HT1080 (cell line): Measurements from ENCODE around the gene KIAA1328. TPM values are rescaled to one million over a fixed set of nuclear protein-coding genes. Genes with fewer than 3 reads are reported as not detected.

Experiments used
- DNase-seq: peaks from one replicate; pipeline ENCODE4 v3.0.0-alpha.2; 2015; ENCODE audit warnings: low read depth
- total RNA-seq: library from RNA; depleted of rRNA; stranded (reverse); fragments of >200 nt; shearing (Covaris generic); gene quantifications from 2 replicates; pipeline ENCODE4 v1.2.3, GENCODE V29; 2014

The KIAA1328 gene
- total RNA-seq, 1 experiment from 2014 or later, result 1.2 TPM

GRCh38 chr18:37252342-37252741 is 423.4 kb downstream of the KIAA1328 start:
- DNase-seq, result no peak

GRCh38 chr18:37252854-37253393 is 424.0 kb downstream of the KIAA1328 start:
- no peak for DNase-seq

- no peak for DNase-seq
Observed at GRCh38 chr18:37253394-37254235, 424.7 kb downstream of the KIAA1328 start.

GRCh38 chr18:37254236-37254754 is 425.4 kb downstream of the KIAA1328 start:
- no peak for DNase-seq

- DNase-seq, result no peak
Observed at GRCh38 chr18:37254973-37255372, 426.0 kb downstream of the KIAA1328 start.

GRCh38 chr18:37258131-37258530 is 429.2 kb downstream of the KIAA1328 start:
- DNase-seq, result no peak

GRCh38 chr18:37258819-37259218 is 429.9 kb downstream of the KIAA1328 start:
- no peak for DNase-seq

GRCh38 chr18:37259711-37260110 is 430.8 kb downstream of the KIAA1328 start:
- no peak for DNase-seq

- no peak for DNase-seq
Observed at GRCh38 chr18:37260367-37261093, 431.6 kb downstream of the KIAA1328 start.

GRCh38 chr18:37261246-37261840 is 432.4 kb downstream of the KIAA1328 start:
- DNase-seq, result no peak

- no peak for DNase-seq
Observed at GRCh38 chr18:37261988-37262387, 433.1 kb downstream of the KIAA1328 start.

- no peak for DNase-seq
Observed at GRCh38 chr18:37264956-37265355, 436.0 kb downstream of the KIAA1328 start.

GRCh38 chr18:37265382-37265781 is 436.5 kb downstream of the KIAA1328 start:
- DNase-seq, result no peak

GRCh38 chr18:37266290-37266689 is 437.4 kb downstream of the KIAA1328 start:
- no peak for DNase-seq

- peak; percentile 26 for DNase-seq
Observed at GRCh38 chr18:37270038-37270665, 441.2 kb downstream of the KIAA1328 start.

GRCh38 chr18:37270666-37271052 is 441.7 kb downstream of the KIAA1328 start:
- no peak for DNase-seq

- no peak for DNase-seq
Observed at GRCh38 chr18:37272226-37272625, 443.3 kb downstream of the KIAA1328 start.

- DNase-seq, result no peak
Observed at GRCh38 chr18:37272841-37273240, 443.9 kb downstream of the KIAA1328 start.

GRCh38 chr18:37274309-37275236 is 445.6 kb downstream of the KIAA1328 start:
- no peak for DNase-seq

GRCh38 chr18:37275237-37275741 is 446.4 kb downstream of the KIAA1328 start:
- DNase-seq, result no peak
